Fibroblast of lung (primary cell): ENCODE results near the gene ZSCAN9.

ENCODE experiments used
- EZH2 ChIP-seq: IDR thresholded peaks from 2 replicates; pipeline ENCODE4 v1.5.1; 2012; ENCODE audit warnings: low read length, control low read depth, mild to moderate bottlenecking; ENCODE audit errors: missing control alignments
- TF ChIP-seq, protein P1 (sequence below), 2 donors: IDR thresholded peaks in 1 of 2; conservative IDR thresholded peaks in 1 of 2; 1 replicate in 1 of 2; 2 replicates in 1 of 2; pipeline ENCODE4 v1.5.1; 2011 to 2012; ENCODE audit warnings: low read length in 2 of 2, control low read depth in 1 of 2, inconsistent platforms in 1 of 2, low read depth in 1 of 2, mild to moderate bottlenecking in 1 of 2

- no peak for TF ChIP-seq EZH2
- TF ChIP-seq, protein P1, sequence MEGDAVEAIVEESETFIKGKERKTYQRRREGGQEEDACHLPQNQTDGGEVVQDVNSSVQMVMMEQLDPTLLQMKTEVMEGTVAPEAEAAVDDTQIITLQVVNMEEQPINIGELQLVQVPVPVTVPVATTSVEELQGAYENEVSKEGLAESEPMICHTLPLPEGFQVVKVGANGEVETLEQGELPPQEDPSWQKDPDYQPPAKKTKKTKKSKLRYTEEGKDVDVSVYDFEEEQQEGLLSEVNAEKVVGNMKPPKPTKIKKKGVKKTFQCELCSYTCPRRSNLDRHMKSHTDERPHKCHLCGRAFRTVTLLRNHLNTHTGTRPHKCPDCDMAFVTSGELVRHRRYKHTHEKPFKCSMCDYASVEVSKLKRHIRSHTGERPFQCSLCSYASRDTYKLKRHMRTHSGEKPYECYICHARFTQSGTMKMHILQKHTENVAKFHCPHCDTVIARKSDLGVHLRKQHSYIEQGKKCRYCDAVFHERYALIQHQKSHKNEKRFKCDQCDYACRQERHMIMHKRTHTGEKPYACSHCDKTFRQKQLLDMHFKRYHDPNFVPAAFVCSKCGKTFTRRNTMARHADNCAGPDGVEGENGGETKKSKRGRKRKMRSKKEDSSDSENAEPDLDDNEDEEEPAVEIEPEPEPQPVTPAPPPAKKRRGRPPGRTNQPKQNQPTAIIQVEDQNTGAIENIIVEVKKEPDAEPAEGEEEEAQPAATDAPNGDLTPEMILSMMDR (conservative IDR thresholded peaks at IDR 0.05 in 1 of 2, IDR thresholded peaks at IDR 0.05 in 1 of 2; ENCODE audit: low read depth in 1 of 2, low read length in 2 of 2): no peak
Observed at GRCh38 chr6:28203201-28203600, 21.9 kb upstream of the ZSCAN9 start.
